SIG-M5 treated with dmso at 0.1 percent for 504 hours (cell line): ENCODE measurements around the gene CLBA1.

Experiments
- DNase-seq: peaks from one replicate; lab custom pipeline; 2025; ENCODE audit not compliant: unreplicated experiment; lab: John Stamatoyannopoulos, UW

CLBA1 gene

GRCh38 chr14:105043641-105044040 lies 58.1 kb downstream of the CLBA1 start:
- peak; percentile 46 for DNase-seq
